HepG2 (cell line): Measurements from ENCODE around the gene SMIM1. TPM values are rescaled to one million over a fixed set of nuclear protein-coding genes. Genes with fewer than 3 reads are reported as not detected.

Source experiments
- AKAP8 ChIP-seq: sonication (generic); formaldehyde crosslinking; IDR thresholded peaks from 2 replicates; pipeline ENCODE4 v1.5.1; 2020; ENCODE audit warnings: mild to moderate bottlenecking, missing genetic modification reagents
- FOSL1 ChIP-seq: sonication (generic); formaldehyde crosslinking; IDR thresholded peaks from 2 replicates; pipeline ENCODE4 v1.9.0; 2021; ENCODE audit warnings: missing genetic modification reagents, borderline replicate concordance
- MAFK ChIP-seq, 2 experiments: IDR thresholded peaks in 1 of 2; conservative IDR thresholded peaks in 1 of 2; 2 replicates each; pipeline ENCODE4 v1.6.1; 2011; ENCODE audit warnings: improper control_type of control experiment in 2 of 2, low read length in 2 of 2
- NFATC3 ChIP-seq: sonication (generic); formaldehyde crosslinking; IDR thresholded peaks from 2 replicates; pipeline ENCODE4 v1.5.1; 2020; ENCODE audit warnings: mild to moderate bottlenecking, missing genetic modification reagents
- PATZ1 ChIP-seq: sonication (generic); formaldehyde crosslinking; IDR thresholded peaks from 2 replicates; pipeline ENCODE4 v1.4.0; 2020; ENCODE audit warnings: missing genetic modification reagents
- ZMAT3 ChIP-seq: sonication (generic); formaldehyde crosslinking; conservative IDR thresholded peaks from 2 replicates; pipeline ENCODE4 v1.7.0; 2021; ENCODE audit warnings: missing genetic modification reagents
- ZNF235 ChIP-seq: sonication (generic); formaldehyde crosslinking; IDR thresholded peaks from 2 replicates; pipeline ENCODE4 v1.8.1; 2023; ENCODE audit warnings: mild to moderate bottlenecking, missing genetic modification reagents, borderline replicate concordance
- ZNF331 ChIP-seq: sonication (generic); formaldehyde crosslinking; IDR thresholded peaks from 2 replicates; pipeline ENCODE4 v1.4.0; 2020; ENCODE audit warnings: missing genetic modification reagents
- ZNF33B ChIP-seq: sonication (generic); formaldehyde crosslinking; IDR thresholded peaks from 2 replicates; pipeline ENCODE4 v1.5.1; 2020; ENCODE audit warnings: mild to moderate bottlenecking, missing genetic modification reagents
- ZNF543 ChIP-seq: sonication (generic); formaldehyde crosslinking; IDR thresholded peaks from 2 replicates; pipeline ENCODE4 v1.4.0; 2020; ENCODE audit warnings: mild to moderate bottlenecking, missing genetic modification reagents
- polyA plus RNA-seq, 8 experiments: library from polyadenylated mRNA; depleted of rRNA in 3 of 8; stranded (reverse) in 7 of 8; unstranded in 1 of 8; fragments of >200 nt; fragmentation: Illumina TruSeq in 4 of 8; extraction: Trizol in 4 of 8; gene quantifications; 2 replicates each; pipeline versions ENCODE4 v1.2.1 to v1.2.3, GENCODE V29; 2011 to 2016; ENCODE audit warnings: low read depth in 4 of 8, missing spikeins in 1 of 8, mixed read lengths in 1 of 8; ENCODE audit not compliant: insufficient read depth in 1 of 8
- total RNA-seq, 5 experiments: library from RNA; depleted of rRNA; stranded (reverse); fragments of >200 nt; fragmentation: Illumina TruSeq; extraction: Trizol; gene quantifications; 2 replicates each; pipeline ENCODE4 v1.2.3, GENCODE V29; 2016; ENCODE audit warnings: low read depth in 1 of 5
- TF ChIP-seq, protein P1 (sequence below): sonication (generic); formaldehyde crosslinking; IDR thresholded peaks from 2 replicates; pipeline ENCODE4 v1.4.0; 2020; ENCODE audit warnings: mild to moderate bottlenecking, missing genetic modification reagents
- TF ChIP-seq, protein P2 (sequence below): sonication (generic); formaldehyde crosslinking; IDR thresholded peaks from 2 replicates; pipeline ENCODE4 v1.8.0; 2022; ENCODE audit warnings: missing genetic modification reagents, mild to moderate bottlenecking, moderate library complexity, borderline replicate concordance
- TF ChIP-seq, protein P3 (sequence below): sonication (generic); formaldehyde crosslinking; conservative IDR thresholded peaks from 2 replicates; pipeline ENCODE4 v1.8.0; 2022; ENCODE audit warnings: low read depth, missing genetic modification reagents

The SMIM1 gene
- total and polyA plus RNA-seq, 2 of the 13 experiments (the other 11 are each of a cell fraction or from before 2014, with no cell fraction given): 12.4 to 56.3 TPM

DNA sequence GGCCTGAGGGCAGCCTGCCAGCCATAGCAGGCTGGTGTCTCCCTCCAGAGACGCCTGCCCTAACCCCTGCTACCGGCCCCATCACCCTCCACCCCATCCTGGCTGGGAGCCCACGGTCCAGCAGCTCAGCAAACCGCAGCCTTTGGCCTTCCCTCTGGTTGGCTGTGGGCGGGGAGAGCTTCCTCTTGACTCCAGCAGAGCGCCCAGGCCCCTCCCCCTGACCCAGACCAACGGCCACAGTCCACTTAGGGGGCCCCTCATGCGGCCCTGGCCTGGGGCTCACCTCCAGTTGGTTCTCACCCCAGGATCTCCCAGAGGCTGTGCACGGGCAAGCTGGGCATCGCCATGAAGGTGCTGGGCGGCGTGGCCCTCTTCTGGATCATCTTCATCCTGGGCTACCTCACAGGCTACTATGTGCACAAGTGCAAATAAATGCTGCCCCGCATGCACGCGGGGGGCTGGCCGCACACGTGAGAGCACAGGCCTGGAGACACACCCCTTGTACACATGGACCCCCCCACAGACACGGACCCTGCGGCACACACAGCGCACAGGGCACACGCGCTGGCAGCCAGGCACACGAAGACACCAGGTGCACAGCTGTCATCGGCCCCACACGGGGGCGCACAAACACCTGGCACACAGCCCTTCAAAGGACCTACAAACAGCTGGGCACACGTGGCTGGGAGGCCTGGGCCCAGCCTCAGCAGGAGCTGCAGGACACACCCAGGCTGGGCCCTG is 3.1 kb downstream of the SMIM1 start (continued):
- TF ChIP-seq, protein P1, sequence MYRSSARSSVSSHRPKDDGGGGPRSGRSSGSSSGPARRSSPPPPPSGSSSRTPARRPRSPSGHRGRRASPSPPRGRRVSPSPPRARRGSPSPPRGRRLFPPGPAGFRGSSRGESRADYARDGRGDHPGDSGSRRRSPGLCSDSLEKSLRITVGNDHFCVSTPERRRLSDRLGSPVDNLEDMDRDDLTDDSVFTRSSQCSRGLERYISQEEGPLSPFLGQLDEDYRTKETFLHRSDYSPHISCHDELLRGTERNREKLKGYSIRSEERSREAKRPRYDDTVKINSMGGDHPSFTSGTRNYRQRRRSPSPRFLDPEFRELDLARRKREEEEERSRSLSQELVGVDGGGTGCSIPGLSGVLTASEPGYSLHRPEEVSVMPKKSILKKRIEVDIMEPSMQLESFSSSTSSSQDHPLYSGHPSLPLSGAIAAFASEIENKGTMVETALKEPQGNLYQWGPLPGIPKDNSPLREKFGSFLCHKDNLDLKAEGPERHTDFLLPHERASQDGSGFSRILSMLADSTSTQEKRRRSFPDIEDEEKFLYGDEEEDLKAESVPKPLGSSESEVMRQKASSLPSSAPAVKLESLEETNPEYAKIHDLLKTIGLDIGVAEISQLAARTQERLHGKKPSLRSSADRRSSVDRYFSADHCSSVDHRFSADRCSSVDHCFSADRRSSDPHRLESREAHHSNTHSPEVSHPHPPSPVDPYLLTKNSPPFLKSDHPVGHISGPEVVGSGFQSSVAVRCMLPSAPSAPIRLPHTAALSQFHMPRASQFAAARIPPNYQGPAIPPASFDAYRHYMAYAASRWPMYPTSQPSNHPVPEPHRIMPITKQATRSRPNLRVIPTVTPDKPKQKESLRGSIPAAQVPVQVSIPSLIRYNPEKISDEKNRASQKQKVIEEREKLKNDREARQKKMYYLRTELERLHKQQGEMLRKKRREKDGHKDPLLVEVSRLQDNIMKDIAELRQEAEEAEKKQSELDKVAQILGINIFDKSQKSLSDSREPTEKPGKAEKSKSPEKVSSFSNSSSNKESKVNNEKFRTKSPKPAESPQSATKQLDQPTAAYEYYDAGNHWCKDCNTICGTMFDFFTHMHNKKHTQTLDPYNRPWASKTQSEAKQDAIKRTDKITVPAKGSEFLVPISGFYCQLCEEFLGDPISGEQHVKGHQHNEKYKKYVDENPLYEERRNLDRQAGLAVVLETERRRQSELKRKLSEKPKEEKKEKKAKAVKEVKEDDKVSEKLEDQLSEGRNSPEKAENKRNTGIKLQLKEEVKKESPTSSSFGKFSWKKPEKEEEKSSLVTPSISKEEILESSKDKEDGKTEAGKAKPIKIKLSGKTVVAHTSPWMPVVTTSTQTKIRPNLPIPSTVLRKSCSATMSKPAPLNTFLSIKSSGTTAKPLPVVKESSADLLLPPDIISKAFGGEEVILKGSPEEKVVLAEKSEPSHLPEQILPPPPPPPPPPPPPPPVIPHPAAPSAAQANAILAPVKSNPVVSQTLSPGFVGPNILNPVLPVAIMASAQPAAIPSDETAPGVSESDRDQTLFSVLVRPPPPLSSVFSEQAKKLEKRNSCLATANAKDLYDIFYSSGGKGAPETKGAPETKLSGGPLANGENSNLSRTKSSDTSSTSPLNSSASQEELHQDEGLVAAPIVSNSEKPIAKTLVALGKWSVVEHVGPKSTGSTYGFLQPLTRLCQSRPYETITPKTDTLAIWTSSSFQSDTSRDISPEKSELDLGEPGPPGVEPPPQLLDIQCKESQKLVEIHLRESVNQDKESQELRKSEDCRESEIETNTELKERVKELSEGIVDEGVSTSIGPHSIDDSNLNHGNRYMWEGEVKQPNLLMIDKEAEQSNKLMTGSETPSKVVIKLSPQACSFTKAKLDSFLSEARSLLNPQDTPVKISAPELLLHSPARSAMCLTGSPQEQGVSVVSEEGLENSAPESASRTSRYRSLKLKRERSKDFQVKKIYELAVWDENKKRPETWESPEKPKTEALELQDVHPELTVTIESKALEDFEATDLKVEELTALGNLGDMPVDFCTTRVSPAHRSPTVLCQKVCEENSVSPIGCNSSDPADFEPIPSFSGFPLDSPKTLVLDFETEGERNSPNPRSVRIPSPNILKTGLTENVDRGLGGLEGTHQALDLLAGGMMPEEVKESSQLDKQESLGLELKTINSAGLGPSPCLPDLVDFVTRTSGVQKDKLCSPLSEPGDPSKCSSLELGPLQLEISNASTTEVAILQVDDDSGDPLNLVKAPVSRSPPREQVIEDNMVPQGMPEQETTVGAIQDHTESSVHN: peak; percentile 68
- TF ChIP-seq, protein P2, sequence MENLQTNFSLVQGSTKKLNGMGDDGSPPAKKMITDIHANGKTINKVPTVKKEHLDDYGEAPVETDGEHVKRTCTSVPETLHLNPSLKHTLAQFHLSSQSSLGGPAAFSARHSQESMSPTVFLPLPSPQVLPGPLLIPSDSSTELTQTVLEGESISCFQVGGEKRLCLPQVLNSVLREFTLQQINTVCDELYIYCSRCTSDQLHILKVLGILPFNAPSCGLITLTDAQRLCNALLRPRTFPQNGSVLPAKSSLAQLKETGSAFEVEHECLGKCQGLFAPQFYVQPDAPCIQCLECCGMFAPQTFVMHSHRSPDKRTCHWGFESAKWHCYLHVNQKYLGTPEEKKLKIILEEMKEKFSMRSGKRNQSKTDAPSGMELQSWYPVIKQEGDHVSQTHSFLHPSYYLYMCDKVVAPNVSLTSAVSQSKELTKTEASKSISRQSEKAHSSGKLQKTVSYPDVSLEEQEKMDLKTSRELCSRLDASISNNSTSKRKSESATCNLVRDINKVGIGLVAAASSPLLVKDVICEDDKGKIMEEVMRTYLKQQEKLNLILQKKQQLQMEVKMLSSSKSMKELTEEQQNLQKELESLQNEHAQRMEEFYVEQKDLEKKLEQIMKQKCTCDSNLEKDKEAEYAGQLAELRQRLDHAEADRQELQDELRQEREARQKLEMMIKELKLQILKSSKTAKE (CRISPR knock-in tag): no peak; the same call in 1 of the 2 replicates
- 0 out of 2 replicates have a peak, but pooled peaks have one; percentile 19 for TF ChIP-seq FOSL1 (CRISPR knock-in tag)
- TF ChIP-seq ZNF331 (CRISPR knock-in tag): peak; percentile 58; the same call in 1 of the 2 replicates
- peak; percentile 33; the same call in 1 of the 2 replicates for TF ChIP-seq ZNF33B (CRISPR knock-in tag)
- peak; percentile 97 for TF ChIP-seq ZNF543 (CRISPR knock-in tag)
- peak; percentile 86 for TF ChIP-seq PATZ1 (CRISPR knock-in tag)
- TF ChIP-seq, protein P3, sequence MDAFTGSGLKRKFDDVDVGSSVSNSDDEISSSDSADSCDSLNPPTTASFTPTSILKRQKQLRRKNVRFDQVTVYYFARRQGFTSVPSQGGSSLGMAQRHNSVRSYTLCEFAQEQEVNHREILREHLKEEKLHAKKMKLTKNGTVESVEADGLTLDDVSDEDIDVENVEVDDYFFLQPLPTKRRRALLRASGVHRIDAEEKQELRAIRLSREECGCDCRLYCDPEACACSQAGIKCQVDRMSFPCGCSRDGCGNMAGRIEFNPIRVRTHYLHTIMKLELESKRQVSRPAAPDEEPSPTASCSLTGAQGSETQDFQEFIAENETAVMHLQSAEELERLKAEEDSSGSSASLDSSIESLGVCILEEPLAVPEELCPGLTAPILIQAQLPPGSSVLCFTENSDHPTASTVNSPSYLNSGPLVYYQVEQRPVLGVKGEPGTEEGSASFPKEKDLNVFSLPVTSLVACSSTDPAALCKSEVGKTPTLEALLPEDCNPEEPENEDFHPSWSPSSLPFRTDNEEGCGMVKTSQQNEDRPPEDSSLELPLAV (CRISPR knock-in tag): no peak
- TF ChIP-seq MAFK (conservative IDR thresholded peaks at IDR 0.05 in 1 of 2, IDR thresholded peaks at IDR 0.05 in 1 of 2; ENCODE audit: low read length in 2 of 2): no peak
- no peak for TF ChIP-seq NFATC3 (CRISPR knock-in tag)
- peak; percentile 97 for TF ChIP-seq AKAP8
- no peak; the same call in 1 of the 2 replicates for TF ChIP-seq ZMAT3 (CRISPR knock-in tag)
- no peak for TF ChIP-seq ZNF235 (CRISPR knock-in tag)
